Stimulated activated CD4-positive, alpha-beta T cell treated with anti-CD3 and anti-CD28 coated beads, Interleukin-15, amount 100 ng/mL, for 48 hours (primary cell): Measurements from ENCODE around the gene SH3RF3.

ENCODE experiments used
- DNase-seq, 2 donors: peaks; one replicate each; pipeline ENCODE4 v3.0.0-alpha.2; 2020; ENCODE audit warnings: low read depth in 2 of 2

The SH3RF3 gene

DNA sequence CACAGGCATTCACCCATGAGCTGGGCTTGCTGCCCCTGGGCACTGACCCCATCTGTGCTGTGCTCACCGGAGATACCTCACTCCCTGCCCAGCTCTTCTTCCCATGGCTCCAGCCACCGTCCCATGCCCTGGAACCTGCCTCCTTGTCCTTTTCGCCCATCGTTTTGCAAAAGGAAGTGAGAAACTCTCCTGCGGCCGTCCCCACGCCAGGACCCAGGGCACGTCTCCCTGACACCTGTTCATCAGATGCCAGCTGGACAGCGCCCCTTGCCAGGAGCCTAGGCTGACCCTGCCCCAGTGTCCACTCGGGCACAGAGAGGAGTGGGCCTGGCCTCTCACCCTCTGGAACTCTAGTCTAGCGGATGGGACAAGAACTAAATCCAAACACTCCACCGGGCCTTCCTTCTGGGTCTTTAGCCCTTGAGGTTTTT, 246.1 kb downstream of the SH3RF3 start:
- no peak for DNase-seq

- DNase-seq: no peak
Observed at GRCh38 chr2:109375656-109376055, 246.7 kb downstream of the SH3RF3 start.

DNA sequence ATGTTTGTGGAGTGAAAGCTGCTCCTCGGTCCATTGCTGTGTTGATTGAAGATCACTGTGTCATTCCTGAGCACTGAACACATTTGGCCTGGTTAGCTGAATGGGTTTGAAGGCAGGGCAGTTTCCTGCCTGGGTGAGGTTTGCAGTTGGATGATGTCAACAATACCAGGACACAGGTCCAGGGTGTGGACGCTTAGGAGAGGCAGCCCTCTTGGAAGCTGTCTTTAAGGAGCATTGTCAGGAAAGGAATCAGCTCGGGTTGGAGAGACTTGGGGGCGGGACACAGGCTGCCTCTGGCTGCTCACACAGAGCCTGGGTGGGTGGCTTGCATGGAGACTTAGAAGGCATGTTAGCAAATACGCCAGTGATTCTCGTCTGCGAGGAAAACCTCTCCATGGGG, 247.1 kb downstream of the SH3RF3 start:
- no peak for DNase-seq

GRCh38 chr2:109376796-109377495, 247.9 kb downstream of the SH3RF3 start:
- no peak for DNase-seq

DNA sequence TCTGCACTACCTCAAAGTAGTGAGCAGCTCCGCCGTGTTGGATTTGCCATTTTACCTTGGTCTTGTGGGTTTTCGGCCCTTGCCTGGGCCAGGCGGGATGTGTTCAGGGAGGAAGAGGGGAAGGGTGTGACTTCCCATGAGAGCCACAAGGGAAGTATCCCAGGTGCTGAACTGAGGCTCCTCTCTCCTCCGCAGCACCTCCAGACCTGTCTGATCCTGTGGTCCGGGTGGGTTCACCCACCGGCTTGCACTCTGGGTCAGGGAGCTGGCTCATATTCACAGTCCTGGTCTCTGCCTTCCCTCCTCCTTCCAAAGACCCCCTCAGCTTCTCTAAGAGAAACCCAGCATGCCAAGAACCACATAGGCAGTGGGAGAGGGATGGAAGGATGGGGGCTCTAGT, 249.0 kb downstream of the SH3RF3 start:
- no peak for DNase-seq

GRCh38 chr2:109378682-109379081, 249.7 kb downstream of the SH3RF3 start:
- no peak for DNase-seq

- no peak for DNase-seq
Observed at GRCh38 chr2:109379507-109379906, 250.5 kb downstream of the SH3RF3 start.

- no peak for DNase-seq
Observed at GRCh38 chr2:109380502-109381326, 251.7 kb downstream of the SH3RF3 start.

DNA sequence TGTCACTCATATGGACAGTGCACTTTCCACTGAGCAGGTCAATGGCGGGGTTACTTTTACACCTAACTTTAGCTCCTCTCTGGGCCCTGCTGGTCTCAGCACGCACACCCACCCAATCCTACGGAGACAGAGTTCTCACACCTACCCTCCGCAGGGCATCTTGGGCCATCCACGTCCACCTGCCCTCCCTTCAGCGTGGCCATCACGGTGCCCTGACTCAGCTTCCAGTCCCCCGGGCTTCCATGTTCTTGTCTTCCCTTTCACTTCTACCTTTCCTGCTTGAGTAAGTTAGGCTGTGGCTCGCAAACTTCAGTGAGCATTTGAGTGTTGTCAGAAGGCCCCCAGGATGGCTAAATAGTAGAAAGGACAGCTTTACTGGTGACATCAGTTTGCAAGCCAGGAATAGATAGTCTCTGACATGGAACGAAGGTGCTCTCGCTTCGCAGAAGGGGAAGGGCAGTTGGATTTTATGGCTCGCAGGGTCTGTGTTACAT, 252.4 kb downstream of the SH3RF3 start:
- DNase-seq: no peak

GRCh38 chr2:109382226-109382895, 253.4 kb downstream of the SH3RF3 start:
- DNase-seq: no peak

DNA sequence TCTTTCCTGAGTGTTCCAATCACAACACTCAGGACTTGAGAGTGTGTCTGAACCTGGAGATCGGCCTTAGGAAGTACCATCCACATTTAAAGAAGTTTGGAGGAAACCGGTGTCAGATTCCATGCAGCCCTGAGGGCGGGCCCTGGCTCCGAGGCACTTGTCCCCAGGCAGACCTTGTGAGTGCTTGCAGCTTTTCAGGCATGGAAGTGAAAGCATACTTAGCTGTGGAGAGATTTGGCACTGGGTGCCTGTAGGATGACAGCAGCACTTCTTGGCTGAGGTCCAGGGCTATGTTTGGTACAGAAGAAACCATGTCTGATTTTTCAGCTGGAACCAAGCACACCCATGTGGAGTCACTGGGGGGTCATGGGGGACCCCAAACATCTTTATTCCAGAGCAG, 253.9 kb downstream of the SH3RF3 start:
- no peak for DNase-seq

- DNase-seq: no peak
Observed at GRCh38 chr2:109383505-109384307, 254.7 kb downstream of the SH3RF3 start.

DNA sequence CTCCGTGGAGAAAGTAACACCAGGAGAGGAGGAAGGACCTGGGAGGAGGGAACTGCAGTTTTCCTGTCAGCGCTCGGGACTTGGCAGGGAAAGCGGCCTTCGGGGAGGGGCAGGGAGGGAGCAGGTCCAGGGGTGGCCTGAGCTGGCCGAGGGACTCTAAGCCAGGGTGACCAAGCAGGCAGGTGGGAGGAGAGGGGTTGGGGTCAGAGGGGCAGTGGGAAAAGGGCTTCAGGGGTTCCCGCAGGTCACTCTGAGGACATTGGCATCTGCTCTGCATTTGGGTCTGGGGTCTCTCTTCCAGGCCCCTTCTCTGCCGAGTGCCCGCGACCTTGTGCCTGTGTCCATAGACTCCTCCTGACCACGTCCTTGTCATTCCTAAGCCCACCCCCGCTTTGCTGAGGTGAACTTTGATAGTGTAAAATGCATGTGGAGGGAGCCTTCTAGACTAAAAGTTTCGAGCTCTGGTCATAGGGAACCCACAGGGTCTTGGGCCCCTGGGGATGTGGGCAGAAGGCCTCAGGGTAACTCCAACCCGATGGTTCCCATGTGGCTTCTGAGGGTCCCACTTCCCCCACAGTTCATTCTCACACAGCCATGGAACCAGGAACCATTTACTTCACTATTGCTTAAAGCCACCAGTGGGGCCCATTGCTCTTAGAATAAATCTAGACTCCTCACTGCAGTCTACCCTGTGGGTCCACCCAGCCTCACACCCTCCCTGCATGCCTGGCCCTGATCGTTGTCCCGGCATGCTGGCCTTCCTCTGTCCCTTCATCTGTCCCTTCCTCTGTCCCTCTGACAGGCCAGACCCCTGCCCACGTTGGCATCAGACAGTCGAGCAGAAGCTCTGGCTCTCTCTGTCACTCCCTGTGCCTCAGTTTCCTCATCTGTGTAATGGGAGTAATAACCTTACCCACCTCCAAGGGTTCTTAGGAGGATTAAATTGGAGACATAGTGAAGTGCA, 255.6 kb downstream of the SH3RF3 start:
- no peak for DNase-seq

- DNase-seq: no peak
Observed at GRCh38 chr2:109385506-109385905, 256.5 kb downstream of the SH3RF3 start.

GRCh38 chr2:109386004-109386695, 257.1 kb downstream of the SH3RF3 start:
- no peak for DNase-seq

GRCh38 chr2:109387221-109387735, 258.3 kb downstream of the SH3RF3 start:
- DNase-seq: no peak

GRCh38 chr2:109387778-109388469, 258.9 kb downstream of the SH3RF3 start:
- no peak for DNase-seq

DNA sequence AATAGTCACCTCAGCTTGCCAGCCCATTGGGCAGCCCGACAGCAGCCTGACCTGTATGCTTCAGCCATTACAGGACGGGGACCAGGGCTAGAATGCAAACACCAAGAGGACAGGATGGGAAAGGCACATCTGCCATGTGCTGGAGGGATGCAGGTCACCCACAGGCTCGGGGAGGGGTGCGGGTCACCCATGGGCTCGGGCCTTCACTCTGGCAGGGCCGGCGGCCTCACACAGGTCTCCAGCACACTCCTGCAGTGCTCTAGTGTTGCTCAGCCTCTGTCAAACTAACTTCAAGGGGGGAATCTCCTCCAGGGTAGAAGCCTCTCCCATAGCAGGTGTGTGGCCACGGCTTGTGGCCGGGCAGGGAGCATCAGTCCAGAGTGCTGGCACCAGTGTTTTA, 262.2 kb downstream of the SH3RF3 start:
- DNase-seq: no peak

DNA sequence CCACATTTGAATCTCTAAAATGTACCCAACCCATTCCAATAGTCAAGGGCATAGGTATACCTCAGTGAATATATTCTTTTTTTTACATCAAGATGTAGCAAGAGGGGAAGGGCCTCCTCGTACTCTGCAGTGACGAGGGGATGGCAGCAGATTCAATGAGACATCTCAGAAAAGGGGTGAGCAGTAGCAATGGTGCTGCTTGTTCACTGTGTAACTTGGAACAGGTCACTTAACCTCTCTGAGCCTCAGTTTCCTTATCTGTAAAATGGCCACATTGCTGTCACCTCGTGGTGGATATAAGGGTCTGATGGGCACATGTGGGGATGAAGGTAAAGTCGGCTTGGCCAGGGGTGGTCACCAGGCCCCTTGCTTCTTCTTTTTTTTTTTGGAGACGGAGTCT, 263.1 kb downstream of the SH3RF3 start:
- DNase-seq: no peak
